Ovary (tissue), 9 donors: ENCODE measurements around the gene SH3PXD2A. TPM values are rescaled to one million over a fixed set of nuclear protein-coding genes. Genes with fewer than 3 reads are reported as not detected.

Experiments
- DNase-seq, 5 donors: peaks; one replicate each; pipeline ENCODE4 v3.0.0-alpha.2; 2019 to 2020
- H3K27ac ChIP-seq, 2 donors: fragments of 200-600 bp; one replicate each; pipeline versions ENCODE4 v1.5.1 to v1.8.0; 2019 to 2022
- H3K27me3 ChIP-seq: fragments of 200-600 bp; one replicate; pipeline ENCODE4 v1.8.0; 2022
- H3K36me3 ChIP-seq: fragments of 200-600 bp; sonication (generic); one replicate; pipeline ENCODE4 v1.5.1; 2019
- H3K4me1 ChIP-seq: one replicate; pipeline ENCODE4 v1.8.1; 2013; ENCODE audit warnings: mild to moderate bottlenecking, moderate library complexity; ENCODE audit not compliant: insufficient read depth
- H3K4me3 ChIP-seq: fragments of 200-600 bp; sonication (generic); one replicate; pipeline ENCODE4 v1.5.1; 2017
- H3K9me3 ChIP-seq, 2 donors: fragments of 200-600 bp in 1 of 2; sonication (generic) in 1 of 2; one replicate each; pipeline versions ENCODE4 v1.5.1 to v1.8.1; 2013 to 2019; ENCODE audit warnings: mild to moderate bottlenecking in 1 of 2, moderate library complexity in 1 of 2
- EP300 ChIP-seq: sonication (generic); formaldehyde crosslinking; IDR thresholded peaks from one replicate; pipeline ENCODE4 v1.6.1; 2017; ENCODE audit warnings: antibody characterized with exemption
- POLR2A ChIP-seq: fragments of 450-650 bp; IDR thresholded peaks from one replicate; pipeline ENCODE4 v1.6.1; 2017; ENCODE audit warnings: antibody characterized with exemption, mild to moderate bottlenecking, moderate library complexity
- WGBS, 3 donors: extraction: QIAGEN DNeasy Blood & Tissue Kit in 1 of 3; methylation state at CpG; one replicate each; pipeline versions ENCODE4 v1.1.5 to v1.1.7; 2013 to 2017; 5-methylcytosine and 5-hydroxymethylcytosine counted together
- intact Hi-C, 4 donors: fragments of 100-400 bp; cut with DNase I; formaldehyde crosslinking; loops; one replicate each; pipeline versions ENCODE4 v1.11.0 to v1.15.1; 2022 to 2023
- polyA plus RNA-seq, 2 donors: library from polyadenylated mRNA; stranded (reverse); fragments of 200-250 nt in 1 of 2; fragments of 350-450 nt in 1 of 2; fragmentation: Illumina TruSeq in 1 of 2; extraction: RNeasy Lipid Tissue Mini Kit (QIAGEN cat#74804) in 1 of 2; gene quantifications; one replicate each; pipeline ENCODE4 v1.2.3, GENCODE V29; 2013 to 2014
- total RNA-seq, 7 donors: library from RNA; depleted of rRNA in 2 of 7; stranded (reverse); fragments of >200 nt in 2 of 7; fragmentation: NEBNext Ultra II Directional in 3 of 7; extraction: Animal tissue kit (Norgen Biotek cat#: 25700) in 3 of 7; gene quantifications; one replicate each; pipeline versions ENCODE4 v1.1.0 to v1.2.4, GENCODE V29; 2016 to 2023
- TF ChIP-seq, protein P1 (sequence below), 3 donors: fragments of 450-650 bp in 2 of 3; fragments of 200-600 bp in 1 of 3; IDR thresholded peaks; one replicate each; pipeline versions ENCODE4 v1.5.1 to v1.8.0; 2016 to 2022; ENCODE audit warnings: antibody characterized with exemption in 3 of 3, mild to moderate bottlenecking in 1 of 3
- donor health status: DM: no; HTN: no; CAD: no; lungs with moderate emphysema.
- donor health status: DM: no; HTN: no; CAD: no.
- donor health status: Bipolar disorder and iron deficiency.
- donor health status: DM: yes; HTN: yes; CAD: no.
- donor health status: DM: no; HTN: no; CAD: no.
- donor health status: DM: yes; HTN: yes; CAD: no.

The SH3PXD2A gene
- total and polyA plus RNA-seq, 9 donors = 15.3 to 82.9 (median 52.2) TPM

DNA sequence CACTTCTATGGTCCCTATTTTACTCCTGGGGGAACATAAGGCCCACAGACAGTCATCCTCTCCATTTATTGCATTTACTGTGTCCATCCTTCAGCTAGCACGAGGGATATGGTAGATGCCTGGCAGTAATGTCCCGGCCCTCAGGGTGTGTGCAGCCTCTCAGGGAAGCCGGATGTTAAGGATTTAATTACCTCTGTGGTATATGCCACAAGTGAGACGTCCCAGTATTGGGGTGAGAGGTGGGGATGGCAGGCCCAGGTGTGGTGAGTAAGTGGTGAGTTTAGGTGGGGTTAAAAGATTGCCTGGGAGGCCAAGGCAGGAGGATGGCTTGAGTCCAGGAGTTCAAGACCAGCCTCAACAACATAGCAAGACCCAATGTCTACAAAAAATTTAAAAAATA is 144.9 kb downstream of the SH3PXD2A start:
- 87 to 93% (median 88%) methylated on average over 4 of the region's 4 CpGs for WGBS, 3 donors
- intact Hi-C loops = loop anchor here in 1 of 4 donors (10.0 kb wide), 1 partner anchor 504 kb away; no protein-coding TSS in a partner anchor
- H3K4me1 ChIP-seq = peaks cover 3% of the 10 kb centered on the region
- no peaks in the 10 kb centered on the region for H3K9me3 ChIP-seq
- H3K36me3 ChIP-seq = no peaks in the 10 kb centered on the region
- TF ChIP-seq EP300 (no peak), POLR2A (no peak)
- TF ChIP-seq, protein P1, sequence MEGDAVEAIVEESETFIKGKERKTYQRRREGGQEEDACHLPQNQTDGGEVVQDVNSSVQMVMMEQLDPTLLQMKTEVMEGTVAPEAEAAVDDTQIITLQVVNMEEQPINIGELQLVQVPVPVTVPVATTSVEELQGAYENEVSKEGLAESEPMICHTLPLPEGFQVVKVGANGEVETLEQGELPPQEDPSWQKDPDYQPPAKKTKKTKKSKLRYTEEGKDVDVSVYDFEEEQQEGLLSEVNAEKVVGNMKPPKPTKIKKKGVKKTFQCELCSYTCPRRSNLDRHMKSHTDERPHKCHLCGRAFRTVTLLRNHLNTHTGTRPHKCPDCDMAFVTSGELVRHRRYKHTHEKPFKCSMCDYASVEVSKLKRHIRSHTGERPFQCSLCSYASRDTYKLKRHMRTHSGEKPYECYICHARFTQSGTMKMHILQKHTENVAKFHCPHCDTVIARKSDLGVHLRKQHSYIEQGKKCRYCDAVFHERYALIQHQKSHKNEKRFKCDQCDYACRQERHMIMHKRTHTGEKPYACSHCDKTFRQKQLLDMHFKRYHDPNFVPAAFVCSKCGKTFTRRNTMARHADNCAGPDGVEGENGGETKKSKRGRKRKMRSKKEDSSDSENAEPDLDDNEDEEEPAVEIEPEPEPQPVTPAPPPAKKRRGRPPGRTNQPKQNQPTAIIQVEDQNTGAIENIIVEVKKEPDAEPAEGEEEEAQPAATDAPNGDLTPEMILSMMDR (IDR thresholded peaks at IDR 0.05) = no peak
- H3K27me3 ChIP-seq = no peaks in the 10 kb centered on the region
- no peak overlapping the region for H3K4me3 ChIP-seq
- DNase-seq = no peak
- no peak overlapping the region for H3K27ac ChIP-seq

DNA sequence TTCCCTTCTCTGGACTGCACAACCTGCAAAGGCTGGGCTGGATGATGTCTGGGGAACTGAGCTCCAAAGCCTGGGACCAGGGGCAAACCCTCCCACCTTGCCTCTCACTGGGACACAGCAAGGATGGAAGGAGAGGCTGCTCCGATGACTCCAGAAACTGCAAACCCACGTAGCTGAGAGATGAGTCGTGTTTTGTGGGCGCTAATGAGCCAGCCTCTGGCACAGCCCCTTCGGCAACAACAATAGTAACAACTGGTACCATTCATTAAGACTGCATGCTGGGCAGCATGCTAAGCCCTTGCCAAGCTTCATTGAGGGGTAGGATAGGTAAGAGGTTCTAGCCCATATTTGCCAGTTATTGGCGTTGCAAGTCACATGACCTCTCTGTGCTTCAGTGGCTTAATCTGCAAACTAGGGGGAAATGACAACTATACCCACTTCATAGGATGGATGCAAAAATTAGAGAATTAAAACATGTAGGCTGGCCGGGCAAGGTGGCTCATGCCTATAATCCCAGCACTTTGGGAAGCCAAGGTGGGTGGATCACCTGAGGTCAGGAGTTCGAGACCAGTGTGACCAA is 145.9 kb downstream of the SH3PXD2A start:
- Histone ChIP-seq H3K4me3 (no peak overlapping the region), H3K27me3 (no peaks in the 10 kb centered on the region), H3K36me3 (no peaks in the 10 kb centered on the region), H3K4me1 (peaks cover 3% of the 10 kb centered on the region), H3K9me3 (no peaks in the 10 kb centered on the region), H3K27ac (no peak overlapping the region)
- intact Hi-C loops = no loop called here
- 79 to 88% (median 85%) methylated on average over 8 of the region's 8 CpGs for WGBS, 3 donors
- DNase-seq = no peak
- no peak for TF ChIP-seq POLR2A
- no peak for TF ChIP-seq EP300
- TF ChIP-seq, protein P1 (IDR thresholded peaks at IDR 0.05) = no peak

DNA sequence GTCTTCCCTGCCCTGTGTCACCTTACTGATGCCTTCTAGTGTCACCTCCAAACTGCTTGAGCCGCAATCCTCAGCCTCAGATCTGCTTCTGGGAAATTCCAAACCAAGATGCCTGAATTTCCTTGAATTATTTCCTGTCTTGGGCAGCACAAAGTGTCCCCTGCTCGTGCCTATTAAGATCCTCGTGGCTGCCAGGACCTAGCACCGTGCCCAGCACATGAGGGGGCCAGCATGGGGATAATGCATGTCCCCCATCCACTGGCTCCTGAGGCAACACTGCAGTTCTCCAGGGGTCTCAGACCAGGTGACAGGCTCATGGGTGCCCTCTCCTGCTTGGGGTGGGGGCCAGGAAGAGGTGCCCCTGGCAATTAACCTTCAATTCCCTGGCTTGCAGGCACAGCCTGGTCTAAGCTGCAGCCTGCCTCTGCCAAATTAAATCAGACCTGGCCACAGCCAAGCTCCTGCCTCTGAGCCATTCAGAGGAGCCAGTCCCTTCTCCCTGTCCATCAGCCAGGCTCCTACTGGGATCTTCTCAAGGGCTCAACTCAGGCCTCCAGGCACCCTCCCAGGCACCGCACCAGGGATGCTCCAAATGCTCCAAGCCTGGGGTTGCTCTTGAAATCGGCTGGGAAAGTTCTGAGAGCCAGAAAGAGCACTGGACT is 146.6 kb downstream of the SH3PXD2A start:
- Histone ChIP-seq H3K4me3 (no peak overlapping the region), H3K9me3 (no peaks in the 10 kb centered on the region), H3K36me3 (no peaks in the 10 kb centered on the region), H3K27ac (no peak overlapping the region), H3K4me1 (peaks cover 3% of the 10 kb centered on the region), H3K27me3 (no peaks in the 10 kb centered on the region)
- WGBS, 3 donors = 77 to 80% (median 79%) methylated on average over 6 of the region's 6 CpGs
- TF ChIP-seq, protein P1 (IDR thresholded peaks at IDR 0.05) = no peak
- TF ChIP-seq POLR2A (no peak), EP300 (no peak)
- intact Hi-C loops = no loop called here
- no peak for DNase-seq

DNA sequence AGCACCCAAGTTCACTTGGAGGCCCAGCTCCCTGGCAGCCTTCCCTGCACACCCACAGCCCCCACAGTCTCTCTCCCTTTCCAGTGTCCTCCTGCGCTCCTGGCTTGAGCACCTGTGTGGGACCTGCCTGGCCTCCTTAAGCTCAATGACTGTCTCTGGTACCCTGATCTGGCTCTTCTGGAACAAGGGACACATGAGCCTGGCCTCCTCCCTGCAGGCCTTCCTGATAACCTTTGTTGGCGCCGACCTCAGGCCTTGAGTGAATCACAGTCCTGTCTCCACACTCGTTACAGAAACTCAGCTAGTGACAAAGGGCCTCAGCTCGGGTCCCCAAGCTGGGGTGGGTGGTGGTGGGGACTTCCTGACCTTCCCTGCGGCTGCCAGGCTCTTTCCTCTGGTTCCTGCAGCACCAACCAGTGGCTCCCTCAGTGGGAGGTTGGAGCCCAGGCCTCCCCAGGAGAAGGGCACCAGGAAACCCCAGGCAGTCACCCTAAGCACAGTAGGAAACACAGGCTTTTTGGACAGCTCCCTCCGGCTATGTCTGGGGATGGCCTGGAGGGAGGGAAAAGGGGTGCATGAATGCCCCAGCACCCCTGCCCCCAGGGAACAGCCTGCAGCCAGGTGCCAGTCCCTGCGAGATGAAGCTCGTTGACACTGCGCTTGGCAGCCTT is 147.3 kb downstream of the SH3PXD2A start:
- H3K27me3 ChIP-seq = no peaks in the 10 kb centered on the region
- H3K36me3 ChIP-seq = no peaks in the 10 kb centered on the region
- 72 to 77% (median 73%) methylated on average over 10 of the region's 10 CpGs for WGBS, 3 donors
- TF ChIP-seq, protein P1 (IDR thresholded peaks at IDR 0.05) = no peak
- TF ChIP-seq EP300 (no peak), POLR2A (no peak)
- no peak for DNase-seq
- H3K4me3 ChIP-seq = no peak overlapping the region
- intact Hi-C loops = no loop called here
- H3K4me1 ChIP-seq = peaks cover 3% of the 10 kb centered on the region
- no peaks in the 10 kb centered on the region for H3K9me3 ChIP-seq
- H3K27ac ChIP-seq = no peak overlapping the region
